H1 (cell line): ENCODE data around the gene NCOA6. TPM values are rescaled to one million over a fixed set of nuclear protein-coding genes. Genes with fewer than 3 reads are reported as not detected.

Experiments used
- CHD2 ChIP-seq: IDR thresholded peaks from 2 replicates; pipeline ENCODE4 v1.6.1; 2012; ENCODE audit warnings: low read length, improper control_type of control experiment
- CTBP2 ChIP-seq: IDR thresholded peaks from 2 replicates; pipeline ENCODE4 v1.7.0; 2011; ENCODE audit warnings: borderline replicate concordance, mild to moderate bottlenecking, moderate library complexity, mixed read lengths, low read length; ENCODE audit not compliant: insufficient read depth, insufficient read length
- FOSL1 ChIP-seq: IDR thresholded peaks from 2 replicates; pipeline ENCODE4 v1.6.1; 2011; ENCODE audit warnings: mild to moderate bottlenecking, low read depth, low read length, moderate library complexity; ENCODE audit not compliant: insufficient read depth
- GTF2F1 ChIP-seq: IDR thresholded peaks from 2 replicates; pipeline ENCODE4 v1.6.1; 2012; ENCODE audit warnings: low read depth, low read length, improper control_type of control experiment, borderline replicate concordance
- MAFK ChIP-seq: IDR thresholded peaks from 2 replicates; pipeline ENCODE4 v1.6.1; 2012; ENCODE audit warnings: low read depth, mild to moderate bottlenecking, improper control_type of control experiment, low read length
- NRF1 ChIP-seq: IDR thresholded peaks from 2 replicates; pipeline ENCODE4 v1.6.1; 2011; ENCODE audit warnings: mild to moderate bottlenecking, low read depth, low read length, improper control_type of control experiment
- POLR2A ChIP-seq, 2 experiments: IDR thresholded peaks; 1 replicate in 1 of 2; 2 replicates in 1 of 2; pipeline ENCODE4 v1.6.1; 2011; ENCODE audit warnings: low read depth in 2 of 2, low read length in 2 of 2, mild to moderate bottlenecking in 2 of 2; ENCODE audit errors: control extremely low read depth in 1 of 2
- POLR2AphosphoS5 ChIP-seq: IDR thresholded peaks from 2 replicates; pipeline ENCODE4 v1.6.1; 2011; ENCODE audit warnings: low read depth, low read length
- RAD21 ChIP-seq, 2 experiments: IDR thresholded peaks in 1 of 2; conservative IDR thresholded peaks in 1 of 2; 2 replicates each; pipeline ENCODE4 v1.6.1; 2011; ENCODE audit warnings: low read depth in 2 of 2, low read length in 2 of 2, improper control_type of control experiment in 1 of 2, inconsistent platforms in 1 of 2, mild to moderate bottlenecking in 1 of 2, moderate library complexity in 1 of 2
- RBBP5 ChIP-seq: IDR thresholded peaks from 2 replicates; pipeline ENCODE4 v1.7.1; 2012; ENCODE audit warnings: low read depth, mild to moderate bottlenecking, inconsistent platforms, low read length, moderate library complexity, borderline replicate concordance
- RFX5 ChIP-seq: IDR thresholded peaks from 2 replicates; pipeline ENCODE4 v1.6.1; 2011; ENCODE audit warnings: low read depth, low read length, improper control_type of control experiment, borderline replicate concordance
- SAP30 ChIP-seq: fragments of 300-600 bp; sonication (generic); IDR thresholded peaks from 2 replicates; pipeline ENCODE4 v1.7.1; 2012; ENCODE audit warnings: low read length, moderate library complexity, mild to moderate bottlenecking, inconsistent platforms; ENCODE audit not compliant: insufficient read depth, insufficient replicate concordance
- SIN3A ChIP-seq, 2 experiments: IDR thresholded peaks in 1 of 2; conservative IDR thresholded peaks in 1 of 2; 2 replicates each; pipeline ENCODE4 v1.6.1; 2011 to 2012; ENCODE audit warnings: low read length in 2 of 2, improper control_type of control experiment in 1 of 2, low read depth in 1 of 2, mild to moderate bottlenecking in 1 of 2
- SP1 ChIP-seq: IDR thresholded peaks from 2 replicates; pipeline ENCODE4 v1.6.1; 2011; ENCODE audit warnings: low read depth, low read length
- SP4 ChIP-seq: IDR thresholded peaks from 2 replicates; pipeline ENCODE4 v1.6.1; 2012; ENCODE audit warnings: low read length, inconsistent platforms
- TAF1 ChIP-seq: IDR thresholded peaks from 2 replicates; pipeline ENCODE4 v1.6.1; 2011; ENCODE audit warnings: mild to moderate bottlenecking, low read depth, low read length
- TEAD4 ChIP-seq: IDR thresholded peaks from 2 replicates; pipeline ENCODE4 v1.6.1; 2012; ENCODE audit warnings: low read depth, low read length, inconsistent platforms, mixed read lengths
- ZNF274 ChIP-seq: IDR thresholded peaks from 2 replicates; pipeline ENCODE4 v1.7.0; 2012; ENCODE audit warnings: low read length, borderline replicate concordance; ENCODE audit errors: extremely low read depth
- polyA plus RNA-seq, 7 experiments: library from polyadenylated mRNA; depleted of rRNA in 3 of 7; stranded (reverse) in 5 of 7; unstranded in 2 of 7; fragments of >200 nt in 5 of 7; fragments of 200-250 nt in 2 of 7; gene quantifications; 1 replicate in 5 of 7; 2 replicates in 1 of 7; 4 replicates in 1 of 7; pipeline versions ENCODE4 v1.2.1 to v1.2.3, GENCODE V29; 2011 to 2013; ENCODE audit warnings: missing spikeins in 2 of 7, mixed read lengths in 2 of 7
- total RNA-seq: library from RNA; stranded (reverse); fragmentation: NEBNext Ultra II Directional; extraction: Animal tissue kit (Norgen Biotek cat#: 25700); gene quantifications from 2 replicates; pipeline ENCODE4 v1.2.1, GENCODE V29; 2021

Gene NCOA6
- total and polyA plus RNA-seq, 2 of the 8 experiments (the other 6 are each of a cell fraction or from before 2014, with no cell fraction given), result 9.0 to 9.5 TPM

- TF ChIP-seq RAD21 (IDR thresholded peaks at IDR 0.05 in 1 of 2, conservative IDR thresholded peaks at IDR 0.05 in 1 of 2; ENCODE audit: low read depth in 2 of 2, low read length in 2 of 2), result no peak
- no peak for TF ChIP-seq RFX5
- no peak for TF ChIP-seq MAFK
- no peak for TF ChIP-seq FOSL1
- TF ChIP-seq RBBP5, result 0 out of 2 replicates have a peak, but pooled peaks have one; percentile 1
- no peak for TF ChIP-seq TAF1
- TF ChIP-seq CTBP2, result no peak
- no peak for TF ChIP-seq TEAD4
- TF ChIP-seq SP1, result no peak
- no peak for TF ChIP-seq SP4
- TF ChIP-seq SIN3A (conservative IDR thresholded peaks at IDR 0.05 in 1 of 2, IDR thresholded peaks at IDR 0.05 in 1 of 2; ENCODE audit: low read depth in 1 of 2, low read length in 2 of 2), result 0 out of 4 replicates have a peak, but pooled peaks of 1 of the 2 experiments have one; percentile 43
- TF ChIP-seq NRF1, result no peak
- peak in 1 of 2 experiments; percentile 11; a peak in 1 of 3 replicates for TF ChIP-seq POLR2A (IDR thresholded peaks at IDR 0.05; ENCODE audit: control extremely low read depth in 1 of 2, low read depth in 2 of 2, low read length in 2 of 2)
- TF ChIP-seq CHD2, result no peak
- TF ChIP-seq ZNF274, result no peak
- no peak for TF ChIP-seq POLR2AphosphoS5
- no peak for TF ChIP-seq SAP30
- TF ChIP-seq GTF2F1, result no peak
Observed at GRCh38 chr20:34703424-34704176, 121.9 kb downstream of the NCOA6 start (continued).
